HEK293T (cell line): ENCODE results near the gene METTL24.

Source experiments
- ARNT ChIP-seq: fragments of 450-650 bp; IDR thresholded peaks from 2 replicates; pipeline ENCODE4 v1.6.1; 2017; ENCODE audit warnings: mild to moderate bottlenecking
- ELF4 ChIP-seq: fragments of 450-650 bp; IDR thresholded peaks from 2 replicates; pipeline ENCODE4 v1.6.1; 2017; ENCODE audit warnings: antibody characterized with exemption
- FOXM1 ChIP-seq: fragments of 450-650 bp; IDR thresholded peaks from 2 replicates; pipeline ENCODE4 v1.6.1; 2017; ENCODE audit warnings: mild to moderate bottlenecking, borderline replicate concordance
- HDGF ChIP-seq: fragments of 450-650 bp; IDR thresholded peaks from 2 replicates; pipeline ENCODE4 v1.6.1; 2017; ENCODE audit warnings: antibody characterized with exemption, borderline replicate concordance
- NFRKB ChIP-seq: fragments of 450-650 bp; IDR thresholded peaks from 2 replicates; pipeline ENCODE4 v1.6.1; 2016; ENCODE audit warnings: mild to moderate bottlenecking, moderate library complexity
- PKNOX1 ChIP-seq: fragments of 450-650 bp; IDR thresholded peaks from 2 replicates; pipeline ENCODE4 v1.6.1; 2016
- SP1 ChIP-seq: fragments of 450-650 bp; IDR thresholded peaks from 2 replicates; pipeline ENCODE4 v1.6.1; 2017
- SUZ12 ChIP-seq: fragments of 450-650 bp; IDR thresholded peaks from 2 replicates; pipeline ENCODE4 v1.6.1; 2016; ENCODE audit warnings: mild to moderate bottlenecking
- TARDBP ChIP-seq: fragments of 450-650 bp; IDR thresholded peaks from 2 replicates; pipeline ENCODE4 v1.6.1; 2016

- TF ChIP-seq PKNOX1, result no peak
- no peak for TF ChIP-seq SP1
- TF ChIP-seq SUZ12, result no peak
- no peak for TF ChIP-seq ELF4
- TF ChIP-seq HDGF, result no peak
- TF ChIP-seq NFRKB, result no peak
- no peak for TF ChIP-seq FOXM1
- no peak for TF ChIP-seq ARNT
- TF ChIP-seq TARDBP, result no peak
Observed at GRCh38 chr6:110338820-110339470, 19.2 kb downstream of the METTL24 start.
